Measurements from ENCODE around the gene EDAR.

Gene EDAR

GRCh38 chr2:108988796-108989713 is at the start of gene EDAR:
Gene EDAR, minus strand, starts transcription at chr2:108989220. Its CDS starts 58,206 bp downstream, at chr2:108931014.
- peak; percentile 62 for DNase-seq

- no peak for DNase-seq
Measured at GRCh38 chr2:109033171-109033570, 44.2 kb upstream of the EDAR start.

DNA sequence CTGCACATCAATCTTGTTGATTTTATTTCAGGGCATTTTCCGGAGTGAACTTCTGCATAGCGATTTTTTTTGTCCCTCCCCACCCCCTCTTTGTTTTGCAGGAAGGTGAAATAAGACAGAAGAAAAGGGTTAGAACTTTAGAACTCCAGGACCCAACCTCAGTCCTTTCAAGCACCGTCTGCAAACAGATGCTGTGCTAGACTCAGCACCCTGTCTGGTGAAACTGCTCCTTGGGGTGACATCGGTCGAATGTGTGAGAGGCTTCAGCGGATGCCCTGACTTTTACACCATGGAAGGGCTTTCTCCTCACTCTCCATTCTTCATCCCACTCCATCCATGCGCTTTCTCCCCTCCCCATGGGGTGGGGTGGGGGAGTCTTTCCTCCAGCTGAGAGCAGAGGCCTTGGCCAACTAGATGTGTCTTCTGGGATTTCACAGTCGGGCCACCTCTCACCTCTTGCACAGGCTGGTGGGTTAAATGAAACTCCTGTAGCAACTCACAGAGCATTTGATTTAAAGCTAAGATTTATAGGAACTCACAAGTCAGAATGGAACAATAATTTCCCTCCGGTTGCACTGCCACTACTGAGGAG is 43.3 kb upstream of the EDAR start:
- no peak for DNase-seq

DNA sequence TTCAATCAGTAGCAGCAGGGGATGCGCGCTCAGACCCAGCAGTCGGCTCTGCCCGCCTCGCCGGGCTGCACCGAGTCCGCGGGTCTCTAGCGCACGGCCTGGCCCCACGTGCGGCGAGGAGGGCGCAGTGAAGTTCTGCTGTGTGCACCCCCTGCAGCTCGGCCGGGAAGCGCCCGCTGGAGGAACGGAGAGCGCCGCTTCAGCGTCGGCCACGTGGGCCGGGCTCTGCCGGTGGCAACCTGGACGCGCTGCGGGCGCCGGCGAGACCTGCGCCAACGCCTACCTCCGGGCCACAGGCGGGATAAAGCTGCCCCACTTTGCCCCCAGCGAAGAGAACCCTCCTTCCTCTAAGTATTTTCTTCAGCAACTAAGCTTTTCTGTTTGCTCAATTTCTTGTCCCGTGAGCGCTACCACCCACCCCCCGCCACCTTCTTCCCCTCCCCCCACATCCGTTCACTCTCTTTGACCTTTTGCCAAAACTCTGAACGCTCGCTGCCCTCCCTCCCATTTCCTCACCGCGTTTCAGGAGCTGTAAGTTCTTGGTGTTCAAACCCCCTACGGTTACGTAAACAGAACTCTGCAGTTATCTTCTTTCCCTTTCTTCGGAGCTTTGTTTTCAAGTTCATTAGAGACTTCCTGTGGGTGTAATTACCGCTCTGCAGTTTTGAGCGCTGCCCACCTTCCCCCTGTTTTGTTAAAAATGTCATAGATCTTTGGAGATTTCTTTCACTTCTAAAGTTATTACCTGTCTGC is 42.6 kb upstream of the EDAR start:
- DNase-seq: peak; percentile 51

GRCh38 chr2:109030870-109031475 is 42.0 kb upstream of the EDAR start:
- DNase-seq: no peak

DNA sequence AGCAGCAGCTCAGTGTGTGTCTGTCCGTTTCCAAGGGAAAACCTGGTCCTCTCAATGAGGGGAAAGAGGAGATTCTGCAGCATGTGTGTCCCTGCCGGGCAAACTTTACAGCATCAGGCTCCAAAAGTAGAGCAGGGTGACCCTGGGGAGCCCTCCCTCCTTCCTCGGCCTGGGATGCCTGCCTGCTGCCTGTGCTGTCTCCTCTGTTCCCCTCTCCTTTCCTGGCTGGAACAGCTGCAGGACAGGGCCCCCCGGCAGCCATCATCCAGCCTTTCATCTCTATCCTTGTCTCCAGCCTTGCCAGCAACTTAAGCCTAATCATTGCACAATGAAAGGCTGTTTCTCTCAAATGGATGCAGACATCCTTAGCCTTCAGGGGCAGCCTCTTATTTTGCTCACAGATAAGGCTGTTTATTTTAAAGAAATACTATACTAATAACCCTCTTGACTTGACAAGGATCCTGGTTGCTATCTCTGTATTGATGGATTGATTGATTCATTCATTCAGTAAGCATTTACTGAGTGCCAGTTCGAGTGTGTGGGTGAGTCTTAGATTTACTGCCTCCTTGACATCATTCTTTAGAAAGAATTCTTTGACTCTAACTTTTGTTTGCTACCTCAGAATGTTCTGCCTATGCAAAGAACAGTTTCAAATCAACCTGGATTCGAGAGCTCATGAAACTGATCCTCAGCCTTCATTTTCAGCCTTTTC is 40.6 kb upstream of the EDAR start:
- DNase-seq: no peak

- DNase-seq: no peak
Measured at GRCh38 chr2:109028738-109029489, 39.9 kb upstream of the EDAR start.

GRCh38 chr2:109028277-109028676 is 39.3 kb upstream of the EDAR start:
- DNase-seq: no peak

GRCh38 chr2:109027702-109028101 is 38.7 kb upstream of the EDAR start:
- DNase-seq: no peak

GRCh38 chr2:109024477-109024876 is 35.5 kb upstream of the EDAR start:
- no peak for DNase-seq

DNA sequence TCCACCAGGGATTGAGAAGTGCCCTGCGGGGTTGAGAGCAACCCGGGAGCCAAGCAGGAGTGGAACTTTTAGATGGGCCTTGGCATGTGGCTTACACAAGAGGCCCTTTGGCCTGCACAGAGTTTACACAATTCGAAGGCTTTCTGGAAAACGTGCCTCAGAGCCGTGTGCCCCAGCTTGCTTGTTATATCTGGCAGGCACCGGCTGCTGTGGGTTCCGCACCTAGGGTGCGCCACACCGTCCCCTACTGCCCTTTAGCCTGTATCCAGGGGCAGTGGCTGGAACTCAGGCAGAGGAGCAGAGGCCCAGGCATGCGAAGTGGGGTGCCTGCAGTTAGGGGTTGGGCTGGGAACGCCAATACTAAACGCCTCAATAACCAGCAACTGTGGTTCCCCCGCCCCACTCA is 32.9 kb upstream of the EDAR start:
- DNase-seq: no peak

- no peak for DNase-seq
Measured at GRCh38 chr2:109020217-109020637, 31.2 kb upstream of the EDAR start.

DNA sequence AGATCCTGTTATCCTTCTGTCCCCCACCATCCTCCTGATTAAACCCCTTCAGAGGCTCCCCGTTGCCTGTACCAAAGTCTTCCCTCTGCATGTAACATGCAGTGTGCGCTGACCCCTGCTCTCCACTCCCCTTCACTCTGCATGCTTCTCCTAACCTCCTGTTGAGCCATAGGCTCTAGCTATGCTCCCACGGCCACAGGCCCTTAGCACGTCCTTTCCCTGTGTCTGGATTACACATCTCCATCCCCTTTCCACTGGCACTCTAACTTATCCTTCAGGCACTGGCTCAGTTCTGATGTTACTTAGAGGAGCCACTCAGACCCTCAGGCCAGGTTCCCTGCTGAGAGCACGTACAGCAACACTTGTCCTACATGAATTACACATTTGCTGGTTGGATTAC is 29.4 kb upstream of the EDAR start:
- no peak for DNase-seq

- no peak for DNase-seq
Measured at GRCh38 chr2:109017017-109017416, 28.0 kb upstream of the EDAR start.

DNA sequence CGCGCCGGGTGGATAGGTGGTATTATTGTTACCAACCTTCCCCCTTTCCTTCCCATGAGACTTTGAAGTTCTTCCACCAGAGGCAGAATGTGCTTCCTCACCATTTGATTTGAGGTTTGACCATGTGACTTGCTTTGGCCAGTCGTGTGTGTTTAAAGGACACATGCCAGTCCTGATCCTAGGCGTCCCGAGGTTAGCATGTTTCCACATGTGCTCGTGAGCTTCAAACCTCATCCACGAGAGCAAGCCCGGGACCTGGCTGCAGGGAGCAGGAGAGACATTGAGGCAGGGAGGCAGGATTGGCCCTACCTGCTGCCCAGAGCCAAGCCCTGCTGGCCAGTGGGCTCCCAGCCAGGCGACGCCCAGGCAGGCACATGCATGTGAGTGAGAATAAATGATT is 27.4 kb upstream of the EDAR start:
- no peak for DNase-seq

DNA sequence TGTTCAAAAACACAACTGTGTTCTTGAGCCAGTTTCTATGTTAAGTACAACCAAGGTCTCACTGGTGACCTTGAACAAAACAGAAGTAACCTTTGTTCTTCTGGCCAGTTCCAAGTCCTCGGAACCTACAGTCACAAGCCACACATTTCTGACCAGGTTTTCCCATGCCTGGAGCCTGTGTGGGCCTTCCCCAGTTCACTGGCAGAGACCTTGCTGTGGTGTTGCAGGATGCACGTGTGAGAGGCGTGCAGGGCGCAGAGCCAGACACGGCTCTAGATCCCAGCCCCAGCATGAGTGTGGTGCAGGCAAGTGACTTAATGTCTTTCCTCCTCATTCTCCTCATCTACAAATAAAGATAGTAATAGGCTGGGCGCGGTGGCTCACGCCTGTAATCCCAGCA is 25.5 kb upstream of the EDAR start:
- no peak for DNase-seq

GRCh38 chr2:109013051-109013450 is 24.0 kb upstream of the EDAR start:
- DNase-seq: no peak

DNA sequence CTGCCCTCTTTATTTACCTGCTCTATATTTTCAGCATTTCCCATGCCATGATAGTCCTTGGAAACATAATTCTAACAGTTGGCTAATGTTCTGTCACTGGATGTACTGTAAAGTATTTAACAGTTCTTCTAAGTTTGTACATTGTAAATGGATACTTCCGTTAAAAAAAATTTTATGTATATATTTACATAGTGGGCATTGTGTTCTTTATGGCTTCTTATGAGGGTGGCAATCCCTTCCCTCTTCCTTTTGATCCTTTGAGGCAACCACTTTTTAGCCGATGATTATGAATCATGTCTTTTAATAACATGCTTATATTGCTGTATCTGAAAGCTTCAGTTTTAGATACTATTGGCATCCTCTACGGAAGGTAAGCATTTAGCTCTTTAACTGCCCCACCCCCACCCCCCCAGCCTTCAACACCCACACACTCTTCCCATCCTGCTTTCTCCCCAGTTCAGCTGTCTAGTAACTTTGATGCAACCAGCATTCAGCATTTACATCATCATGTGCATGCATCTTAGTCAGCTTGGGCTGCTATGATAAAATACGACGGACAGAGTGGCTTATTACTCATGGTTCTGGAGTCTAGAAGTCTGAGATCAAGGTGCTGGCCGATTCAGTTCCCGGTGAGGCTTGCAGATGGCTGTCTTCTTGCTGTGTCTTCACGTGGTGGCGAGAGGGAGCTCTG is 21.0 kb upstream of the EDAR start:
- DNase-seq: no peak

GRCh38 chr2:109006971-109007370 is 18.0 kb upstream of the EDAR start:
- DNase-seq: no peak

- DNase-seq: peak; percentile 74
Measured at GRCh38 chr2:109005686-109006204, 16.7 kb upstream of the EDAR start.

DNA sequence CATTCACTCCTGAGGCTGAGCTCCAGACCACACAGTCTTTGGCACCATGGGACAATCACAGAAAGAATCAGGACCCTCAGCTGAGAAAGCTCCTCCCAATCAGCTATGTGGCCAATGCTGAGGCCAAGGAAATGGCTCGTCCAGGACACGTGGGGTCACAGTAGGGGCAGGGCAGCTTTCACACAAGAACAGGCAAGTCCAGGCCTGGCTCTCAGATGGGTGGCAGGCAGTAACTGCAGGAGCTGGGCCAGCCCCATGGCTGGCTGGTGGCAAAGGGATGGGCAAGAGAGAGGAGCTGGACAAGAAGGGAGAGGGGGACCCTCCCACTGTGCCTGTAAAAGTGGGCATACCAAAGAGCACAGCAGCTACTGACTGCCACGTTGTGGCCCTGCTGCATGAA is 12.2 kb upstream of the EDAR start:
- no peak for DNase-seq

All from right forelimb (tissue), 1 donor.